Measurements from ENCODE around the gene CACNA1E. TPM values are rescaled to one million over a fixed set of nuclear protein-coding genes. Genes with fewer than 3 reads are reported as not detected.

Gene CACNA1E
- total RNA-seq, 1 donor from 2014 or later, result 0.31 TPM

- Mint-ChIP-seq H3K4me1 (ENCODE audit: unreplicated experiment) (no peaks in the 10 kb centered on the region), H3K9me3 (ENCODE audit: unreplicated experiment) (no peaks in the 10 kb centered on the region), H3K27ac (ENCODE audit: unreplicated experiment) (no peak overlapping the region), H3K27me3 (ENCODE audit: unreplicated experiment) (peaks cover 3% of the 10 kb centered on the region), H3K4me3 (ENCODE audit: unreplicated experiment) (no peak overlapping the region), H3K36me3 (ENCODE audit: low read depth, unreplicated experiment) (no peaks in the 10 kb centered on the region)
- no peak for TF ChIP-seq CTCF (IDR thresholded peaks at IDR 0.05; ENCODE audit: unreplicated experiment)
- no peak for DNase-seq (ENCODE audit: low spot score)
Measured at GRCh38 chr1:181453541-181454201, 29.6 kb upstream of the CACNA1E start.

GRCh38 chr1:181456551-181456950 lies 26.8 kb upstream of the CACNA1E start:
- H3K9me3 Mint-ChIP-seq (ENCODE audit: unreplicated experiment), result no peaks in the 10 kb centered on the region
- no peaks in the 10 kb centered on the region for H3K4me1 Mint-ChIP-seq (ENCODE audit: unreplicated experiment)
- H3K27ac Mint-ChIP-seq (ENCODE audit: unreplicated experiment), result no peak overlapping the region
- H3K4me3 Mint-ChIP-seq (ENCODE audit: unreplicated experiment), result no peak overlapping the region
- no peaks in the 10 kb centered on the region for H3K36me3 Mint-ChIP-seq (ENCODE audit: low read depth, unreplicated experiment)
- no peak for DNase-seq (ENCODE audit: low spot score)
- TF ChIP-seq CTCF (IDR thresholded peaks at IDR 0.05; ENCODE audit: unreplicated experiment), result no peak
- no peaks in the 10 kb centered on the region for H3K27me3 Mint-ChIP-seq (ENCODE audit: unreplicated experiment)

- no peak for TF ChIP-seq CTCF (IDR thresholded peaks at IDR 0.05; ENCODE audit: unreplicated experiment)
- no peak overlapping the region for H3K27ac Mint-ChIP-seq (ENCODE audit: unreplicated experiment)
- no peak overlapping the region for H3K4me3 Mint-ChIP-seq (ENCODE audit: unreplicated experiment)
- no peak for DNase-seq (ENCODE audit: low spot score)
- H3K36me3 Mint-ChIP-seq (ENCODE audit: low read depth, unreplicated experiment), result no peaks in the 10 kb centered on the region
- no peaks in the 10 kb centered on the region for H3K27me3 Mint-ChIP-seq (ENCODE audit: unreplicated experiment)
- no peaks in the 10 kb centered on the region for H3K4me1 Mint-ChIP-seq (ENCODE audit: unreplicated experiment)
- H3K9me3 Mint-ChIP-seq (ENCODE audit: unreplicated experiment), result no peaks in the 10 kb centered on the region
Measured at GRCh38 chr1:181458419-181458818, 24.9 kb upstream of the CACNA1E start.

GRCh38 chr1:181459067-181459466 lies 24.2 kb upstream of the CACNA1E start:
- H3K4me3 Mint-ChIP-seq (ENCODE audit: unreplicated experiment), result no peak overlapping the region
- no peaks in the 10 kb centered on the region for H3K4me1 Mint-ChIP-seq (ENCODE audit: unreplicated experiment)
- H3K9me3 Mint-ChIP-seq (ENCODE audit: unreplicated experiment), result no peaks in the 10 kb centered on the region
- DNase-seq (ENCODE audit: low spot score), result no peak
- no peak for TF ChIP-seq CTCF (IDR thresholded peaks at IDR 0.05; ENCODE audit: unreplicated experiment)
- H3K36me3 Mint-ChIP-seq (ENCODE audit: low read depth, unreplicated experiment), result no peaks in the 10 kb centered on the region
- no peak overlapping the region for H3K27ac Mint-ChIP-seq (ENCODE audit: unreplicated experiment)
- H3K27me3 Mint-ChIP-seq (ENCODE audit: unreplicated experiment), result no peaks in the 10 kb centered on the region

- Mint-ChIP-seq H3K4me1 (ENCODE audit: unreplicated experiment) (no peaks in the 10 kb centered on the region), H3K9me3 (ENCODE audit: unreplicated experiment) (no peaks in the 10 kb centered on the region), H3K4me3 (ENCODE audit: unreplicated experiment) (no peak overlapping the region), H3K27ac (ENCODE audit: unreplicated experiment) (no peak overlapping the region), H3K36me3 (ENCODE audit: low read depth, unreplicated experiment) (no peaks in the 10 kb centered on the region), H3K27me3 (ENCODE audit: unreplicated experiment) (peaks cover 6% of the 10 kb centered on the region)
- TF ChIP-seq CTCF (IDR thresholded peaks at IDR 0.05; ENCODE audit: unreplicated experiment), result no peak
- DNase-seq (ENCODE audit: low spot score), result no peak
Measured at GRCh38 chr1:181469829-181470228, 13.5 kb upstream of the CACNA1E start.
